HEK293 (cell line): ENCODE results near the gene MVB12A.

Source experiments
- FEZF1 ChIP-seq: fragments of 450-650 bp; formaldehyde crosslinking; IDR thresholded peaks from 2 replicates; pipeline ENCODE4 v1.5.1; 2016; ENCODE audit warnings: missing biosample characterization, missing genetic modification characterization
- HOXC10 ChIP-seq: sonication (generic); formaldehyde crosslinking; IDR thresholded peaks from 2 replicates; pipeline ENCODE4 v1.8.1; 2023; ENCODE audit warnings: mild to moderate bottlenecking, missing genetic modification reagents
- HOXD13 ChIP-seq: sonication (generic); formaldehyde crosslinking; IDR thresholded peaks from 2 replicates; pipeline ENCODE4 v1.8.0; 2022; ENCODE audit warnings: missing genetic modification reagents, borderline replicate concordance
- PRDM4 ChIP-seq: fragments of 450-650 bp; formaldehyde crosslinking; IDR thresholded peaks from 2 replicates; pipeline ENCODE4 v1.5.1; 2017; ENCODE audit warnings: missing biosample characterization, missing genetic modification characterization
- YY1 ChIP-seq: fragments of 450-650 bp; formaldehyde crosslinking; IDR thresholded peaks from 2 replicates; pipeline ENCODE4 v1.5.1; 2018; ENCODE audit warnings: missing biosample characterization, missing genetic modification characterization
- ZBTB7A ChIP-seq: fragments of 450-650 bp; formaldehyde crosslinking; IDR thresholded peaks from 2 replicates; pipeline ENCODE4 v1.5.1; 2016; ENCODE audit warnings: low read depth, missing biosample characterization, missing genetic modification characterization
- ZFHX2 ChIP-seq: fragments of 450-650 bp; formaldehyde crosslinking; conservative IDR thresholded peaks from 2 replicates; pipeline ENCODE4 v1.5.1; 2016; ENCODE audit warnings: missing biosample characterization, missing genetic modification characterization
- ZNF10 ChIP-seq: fragments of 450-650 bp; formaldehyde crosslinking; IDR thresholded peaks from 2 replicates; pipeline ENCODE4 v1.5.1; 2017; ENCODE audit warnings: missing biosample characterization, missing genetic modification characterization
- ZNF132 ChIP-seq: fragments of 450-650 bp; formaldehyde crosslinking; IDR thresholded peaks from 2 replicates; pipeline ENCODE4 v1.5.1; 2017; ENCODE audit warnings: missing biosample characterization, missing genetic modification characterization, borderline replicate concordance
- ZNF2 ChIP-seq: fragments of 450-650 bp; formaldehyde crosslinking; IDR thresholded peaks from 2 replicates; pipeline ENCODE4 v1.5.1; 2016; ENCODE audit warnings: missing biosample characterization, missing genetic modification characterization
- ZNF266 ChIP-seq: fragments of 450-650 bp; formaldehyde crosslinking; IDR thresholded peaks from 2 replicates; pipeline ENCODE4 v1.5.1; 2016; ENCODE audit warnings: missing biosample characterization, missing genetic modification characterization, low read depth
- ZNF324 ChIP-seq: fragments of 450-650 bp; formaldehyde crosslinking; IDR thresholded peaks from 2 replicates; pipeline ENCODE4 v1.5.1; 2016; ENCODE audit warnings: missing biosample characterization, missing genetic modification characterization
- ZNF354C ChIP-seq: fragments of 450-650 bp; formaldehyde crosslinking; IDR thresholded peaks from 2 replicates; pipeline ENCODE4 v1.5.1; 2016; ENCODE audit warnings: missing biosample characterization, missing genetic modification characterization, low read depth, borderline replicate concordance
- ZNF394 ChIP-seq: fragments of 450-650 bp; formaldehyde crosslinking; IDR thresholded peaks from 2 replicates; pipeline ENCODE4 v1.5.1; 2016; ENCODE audit warnings: missing biosample characterization, missing genetic modification characterization, mild to moderate bottlenecking, moderate library complexity, borderline replicate concordance
- ZNF521 ChIP-seq: fragments of 450-650 bp; formaldehyde crosslinking; IDR thresholded peaks from 2 replicates; pipeline ENCODE4 v1.5.1; 2017; ENCODE audit warnings: missing biosample characterization, mild to moderate bottlenecking, missing genetic modification characterization
- ZNF558 ChIP-seq: fragments of 450-650 bp; formaldehyde crosslinking; IDR thresholded peaks from 2 replicates; pipeline ENCODE4 v1.5.1; 2016; ENCODE audit warnings: missing biosample characterization, missing genetic modification characterization
- ZNF629 ChIP-seq: fragments of 450-650 bp; formaldehyde crosslinking; IDR thresholded peaks from 2 replicates; pipeline ENCODE4 v1.5.1; 2017; ENCODE audit warnings: missing biosample characterization, missing genetic modification characterization
- ZNF645 ChIP-seq: fragments of 450-650 bp; formaldehyde crosslinking; IDR thresholded peaks from 2 replicates; pipeline ENCODE4; 2016; ENCODE audit warnings: missing biosample characterization, missing genetic modification characterization
- ZNF677 ChIP-seq: fragments of 450-650 bp; IDR thresholded peaks from 2 replicates; pipeline ENCODE4 v1.5.0; 2018; ENCODE audit warnings: missing biosample characterization, mild to moderate bottlenecking, missing genetic modification characterization, moderate library complexity
- ZSCAN18 ChIP-seq: fragments of 450-650 bp; formaldehyde crosslinking; IDR thresholded peaks from 2 replicates; pipeline ENCODE4 v1.5.1; 2016; ENCODE audit warnings: missing biosample characterization, missing genetic modification characterization
- ZXDB ChIP-seq: fragments of 450-650 bp; formaldehyde crosslinking; IDR thresholded peaks from 2 replicates; pipeline ENCODE4 v1.5.1; 2016; ENCODE audit warnings: missing biosample characterization, missing genetic modification characterization
- TF ChIP-seq, protein P1 (sequence below): fragments of 450-650 bp; formaldehyde crosslinking; IDR thresholded peaks from 2 replicates; pipeline ENCODE4 v1.5.1; 2016; ENCODE audit warnings: missing biosample characterization, missing genetic modification characterization
- TF ChIP-seq, protein P2 (sequence below): fragments of 450-650 bp; formaldehyde crosslinking; IDR thresholded peaks from 2 replicates; pipeline ENCODE4 v1.5.1; 2017; ENCODE audit warnings: missing biosample characterization, missing genetic modification characterization
- TF ChIP-seq, protein P3 (sequence below): fragments of 450-650 bp; formaldehyde crosslinking; IDR thresholded peaks from 2 replicates; pipeline ENCODE4 v1.5.1; 2016; ENCODE audit warnings: missing biosample characterization, missing genetic modification characterization, borderline replicate concordance
- TF ChIP-seq, protein P4 (sequence below): fragments of 450-650 bp; formaldehyde crosslinking; IDR thresholded peaks from 2 replicates; pipeline ENCODE4 v1.5.1; 2016; ENCODE audit warnings: missing biosample characterization, missing genetic modification characterization

The MVB12A gene

GRCh38 chr19:17394891-17395415 is 24.9 kb upstream of the MVB12A start (continued):
- TF ChIP-seq HOXD13 (CRISPR knock-in tag) (no peak), ZNF2 (tag by site-specific recombination) (peak; percentile 83; the same call in 1 of the 2 replicates), ZNF266 (no peak), ZNF521 (tag by site-specific recombination) (no peak), ZBTB7A (tag by site-specific recombination) (no peak), FEZF1 (tag by site-specific recombination) (no peak), ZNF629 (peak; percentile 43), ZFHX2 (tag by site-specific recombination) (peak; percentile 92), ZNF354C (tag by site-specific recombination) (no peak), ZNF394 (tag by site-specific recombination) (no peak; the same call in 1 of the 2 replicates), YY1 (tag by site-specific recombination) (no peak), ZNF10 (tag by site-specific recombination) (no peak), ZNF558 (tag by site-specific recombination) (peak; percentile 29; the same call in 1 of the 2 replicates), ZNF677 (no peak), ZXDB (peak; percentile 74), PRDM4 (peak; percentile 13; the same call in 1 of the 2 replicates), ZNF132 (tag by site-specific recombination) (no peak), HOXC10 (no peak), ZNF645 (tag by site-specific recombination) (no peak), ZNF324 (tag by site-specific recombination) (peak; percentile 62), ZSCAN18 (tag by site-specific recombination) (no peak)
- TF ChIP-seq, protein P1, sequence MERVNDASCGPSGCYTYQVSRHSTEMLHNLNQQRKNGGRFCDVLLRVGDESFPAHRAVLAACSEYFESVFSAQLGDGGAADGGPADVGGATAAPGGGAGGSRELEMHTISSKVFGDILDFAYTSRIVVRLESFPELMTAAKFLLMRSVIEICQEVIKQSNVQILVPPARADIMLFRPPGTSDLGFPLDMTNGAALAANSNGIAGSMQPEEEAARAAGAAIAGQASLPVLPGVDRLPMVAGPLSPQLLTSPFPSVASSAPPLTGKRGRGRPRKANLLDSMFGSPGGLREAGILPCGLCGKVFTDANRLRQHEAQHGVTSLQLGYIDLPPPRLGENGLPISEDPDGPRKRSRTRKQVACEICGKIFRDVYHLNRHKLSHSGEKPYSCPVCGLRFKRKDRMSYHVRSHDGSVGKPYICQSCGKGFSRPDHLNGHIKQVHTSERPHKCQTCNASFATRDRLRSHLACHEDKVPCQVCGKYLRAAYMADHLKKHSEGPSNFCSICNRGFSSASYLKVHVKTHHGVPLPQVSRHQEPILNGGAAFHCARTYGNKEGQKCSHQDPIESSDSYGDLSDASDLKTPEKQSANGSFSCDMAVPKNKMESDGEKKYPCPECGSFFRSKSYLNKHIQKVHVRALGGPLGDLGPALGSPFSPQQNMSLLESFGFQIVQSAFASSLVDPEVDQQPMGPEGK (tag by site-specific recombination), result peak; percentile 67; the same call in 1 of the 2 replicates
- TF ChIP-seq, protein P2, sequence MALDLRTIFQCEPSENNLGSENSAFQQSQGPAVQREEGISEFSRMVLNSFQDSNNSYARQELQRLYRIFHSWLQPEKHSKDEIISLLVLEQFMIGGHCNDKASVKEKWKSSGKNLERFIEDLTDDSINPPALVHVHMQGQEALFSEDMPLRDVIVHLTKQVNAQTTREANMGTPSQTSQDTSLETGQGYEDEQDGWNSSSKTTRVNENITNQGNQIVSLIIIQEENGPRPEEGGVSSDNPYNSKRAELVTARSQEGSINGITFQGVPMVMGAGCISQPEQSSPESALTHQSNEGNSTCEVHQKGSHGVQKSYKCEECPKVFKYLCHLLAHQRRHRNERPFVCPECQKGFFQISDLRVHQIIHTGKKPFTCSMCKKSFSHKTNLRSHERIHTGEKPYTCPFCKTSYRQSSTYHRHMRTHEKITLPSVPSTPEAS (tag by site-specific recombination), result no peak
- TF ChIP-seq, protein P3, sequence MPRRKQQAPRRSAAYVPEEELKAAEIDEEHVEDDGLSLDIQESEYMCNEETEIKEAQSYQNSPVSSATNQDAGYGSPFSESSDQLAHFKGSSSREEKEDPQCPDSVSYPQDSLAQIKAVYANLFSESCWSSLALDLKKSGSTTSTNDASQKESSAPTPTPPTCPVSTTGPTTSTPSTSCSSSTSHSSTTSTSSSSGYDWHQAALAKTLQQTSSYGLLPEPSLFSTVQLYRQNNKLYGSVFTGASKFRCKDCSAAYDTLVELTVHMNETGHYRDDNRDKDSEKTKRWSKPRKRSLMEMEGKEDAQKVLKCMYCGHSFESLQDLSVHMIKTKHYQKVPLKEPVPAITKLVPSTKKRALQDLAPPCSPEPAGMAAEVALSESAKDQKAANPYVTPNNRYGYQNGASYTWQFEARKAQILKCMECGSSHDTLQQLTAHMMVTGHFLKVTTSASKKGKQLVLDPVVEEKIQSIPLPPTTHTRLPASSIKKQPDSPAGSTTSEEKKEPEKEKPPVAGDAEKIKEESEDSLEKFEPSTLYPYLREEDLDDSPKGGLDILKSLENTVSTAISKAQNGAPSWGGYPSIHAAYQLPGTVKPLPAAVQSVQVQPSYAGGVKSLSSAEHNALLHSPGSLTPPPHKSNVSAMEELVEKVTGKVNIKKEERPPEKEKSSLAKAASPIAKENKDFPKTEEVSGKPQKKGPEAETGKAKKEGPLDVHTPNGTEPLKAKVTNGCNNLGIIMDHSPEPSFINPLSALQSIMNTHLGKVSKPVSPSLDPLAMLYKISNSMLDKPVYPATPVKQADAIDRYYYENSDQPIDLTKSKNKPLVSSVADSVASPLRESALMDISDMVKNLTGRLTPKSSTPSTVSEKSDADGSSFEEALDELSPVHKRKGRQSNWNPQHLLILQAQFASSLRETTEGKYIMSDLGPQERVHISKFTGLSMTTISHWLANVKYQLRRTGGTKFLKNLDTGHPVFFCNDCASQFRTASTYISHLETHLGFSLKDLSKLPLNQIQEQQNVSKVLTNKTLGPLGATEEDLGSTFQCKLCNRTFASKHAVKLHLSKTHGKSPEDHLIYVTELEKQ (tag by site-specific recombination), result no peak; the same call in 1 of the 2 replicates
- TF ChIP-seq, protein P4, sequence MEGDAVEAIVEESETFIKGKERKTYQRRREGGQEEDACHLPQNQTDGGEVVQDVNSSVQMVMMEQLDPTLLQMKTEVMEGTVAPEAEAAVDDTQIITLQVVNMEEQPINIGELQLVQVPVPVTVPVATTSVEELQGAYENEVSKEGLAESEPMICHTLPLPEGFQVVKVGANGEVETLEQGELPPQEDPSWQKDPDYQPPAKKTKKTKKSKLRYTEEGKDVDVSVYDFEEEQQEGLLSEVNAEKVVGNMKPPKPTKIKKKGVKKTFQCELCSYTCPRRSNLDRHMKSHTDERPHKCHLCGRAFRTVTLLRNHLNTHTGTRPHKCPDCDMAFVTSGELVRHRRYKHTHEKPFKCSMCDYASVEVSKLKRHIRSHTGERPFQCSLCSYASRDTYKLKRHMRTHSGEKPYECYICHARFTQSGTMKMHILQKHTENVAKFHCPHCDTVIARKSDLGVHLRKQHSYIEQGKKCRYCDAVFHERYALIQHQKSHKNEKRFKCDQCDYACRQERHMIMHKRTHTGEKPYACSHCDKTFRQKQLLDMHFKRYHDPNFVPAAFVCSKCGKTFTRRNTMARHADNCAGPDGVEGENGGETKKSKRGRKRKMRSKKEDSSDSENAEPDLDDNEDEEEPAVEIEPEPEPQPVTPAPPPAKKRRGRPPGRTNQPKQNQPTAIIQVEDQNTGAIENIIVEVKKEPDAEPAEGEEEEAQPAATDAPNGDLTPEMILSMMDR, result peak; percentile 91
